HG02798 (cell line): ENCODE results near the gene CACNA1C.

Experiments
- ATAC-seq: cut with Tn5 transposase; IDR thresholded peaks from one replicate; pipeline ENCODE4 v1.9.1; 2021; ENCODE audit warnings: mild to moderate bottlenecking; ENCODE audit not compliant: unreplicated experiment, poor library complexity

CACNA1C gene

DNA sequence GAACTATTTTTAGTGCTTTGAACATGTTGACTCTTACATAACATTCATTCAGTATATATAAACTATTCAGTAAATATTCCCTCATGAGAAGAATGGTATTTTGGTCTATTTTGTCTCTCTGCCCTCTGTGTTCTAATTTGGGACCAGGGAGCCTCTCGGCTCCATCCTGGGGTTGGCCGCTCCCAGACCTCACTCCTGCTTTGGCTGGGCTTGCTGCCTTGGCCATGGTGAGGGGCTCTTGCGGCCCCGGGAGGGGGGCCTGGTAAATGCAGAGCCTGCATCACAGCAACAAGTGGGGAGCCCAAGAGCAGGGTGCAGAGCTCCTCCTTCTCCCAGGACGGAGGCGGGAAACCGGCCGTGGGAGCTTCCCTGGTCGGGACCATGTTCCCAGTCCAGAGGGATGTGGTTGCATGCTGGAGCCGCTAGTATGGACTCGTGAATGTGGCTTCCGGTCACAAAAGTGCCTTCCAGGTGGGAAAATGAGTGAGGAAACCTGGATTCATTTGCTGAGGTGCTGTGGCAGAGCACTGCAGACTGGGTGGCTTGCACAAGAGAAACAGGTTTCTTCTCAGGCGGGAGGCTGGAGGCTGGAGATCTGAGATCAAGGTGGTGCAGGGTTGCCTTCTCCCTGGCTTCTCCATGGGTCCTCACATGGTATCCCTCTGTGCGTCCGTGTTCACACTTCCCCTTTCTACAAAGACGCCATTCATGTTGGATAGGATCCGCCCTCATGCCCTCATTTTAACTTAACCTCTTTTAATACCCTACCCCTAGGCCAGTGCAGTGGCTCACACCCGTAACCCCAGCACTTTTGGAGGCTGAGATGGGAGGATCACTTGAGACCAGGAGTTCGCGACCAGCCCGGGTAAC is 250.2 kb downstream of the CACNA1C start:
- ATAC-seq, result no peak

DNA sequence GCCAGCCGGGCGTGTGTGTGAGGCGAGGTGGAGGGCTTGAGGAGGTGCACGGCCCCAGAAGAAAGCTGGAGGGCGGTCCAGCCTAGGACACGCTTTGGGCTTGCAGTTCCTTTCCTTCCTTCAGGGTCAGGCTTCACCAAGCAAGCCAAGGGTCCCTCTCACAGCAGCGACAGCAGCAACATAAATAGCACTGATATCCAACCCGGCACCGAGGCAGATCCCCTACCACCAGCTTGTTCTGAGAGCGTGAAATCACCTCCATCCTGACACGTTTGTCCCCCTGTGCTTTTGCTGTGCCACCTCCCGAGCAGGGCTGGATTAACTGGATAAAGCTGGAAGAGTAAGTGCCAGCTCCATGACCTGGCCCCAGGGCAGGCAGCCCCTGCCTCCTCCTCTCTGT is 251.4 kb downstream of the CACNA1C start:
- ATAC-seq, result no peak

DNA sequence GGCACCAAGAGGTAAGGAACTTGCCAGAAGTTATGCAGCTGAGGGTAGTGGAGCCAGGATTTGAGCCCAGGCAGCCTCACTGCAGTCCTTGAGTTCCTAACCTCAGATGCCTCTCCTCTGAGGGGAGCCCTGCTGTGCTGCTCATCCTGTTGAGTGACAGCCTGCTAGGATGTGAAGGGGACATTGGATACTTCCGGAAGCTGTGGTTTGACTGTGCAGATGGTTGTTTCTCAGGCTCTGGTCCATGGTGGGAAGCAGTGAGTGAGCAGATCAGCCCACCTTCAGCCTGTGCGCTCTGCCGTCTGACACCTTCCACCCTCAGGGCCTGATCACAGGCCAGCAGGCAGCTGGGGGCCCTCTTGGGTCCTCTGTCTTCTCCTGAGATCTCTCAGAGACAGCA is 253.2 kb downstream of the CACNA1C start:
- no peak for ATAC-seq

DNA sequence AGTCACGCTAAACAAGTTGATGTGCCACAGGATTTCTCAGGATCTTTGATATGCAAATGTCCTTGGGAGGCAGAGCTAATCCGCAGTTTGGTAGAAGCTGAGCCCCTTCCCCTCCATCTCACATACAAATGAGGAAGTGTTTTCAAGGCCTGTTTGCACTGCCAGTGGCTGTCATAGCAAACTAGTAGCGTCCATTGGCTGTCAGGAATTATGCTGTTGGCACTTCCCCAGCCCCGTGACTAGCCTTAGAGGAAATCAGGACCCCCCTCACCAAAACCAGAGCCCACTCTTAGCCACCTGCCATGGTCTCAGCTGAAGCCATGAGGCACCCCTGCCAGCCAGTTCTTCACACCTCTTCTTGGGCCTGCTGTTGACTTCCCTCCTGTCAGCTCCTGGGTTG is 253.9 kb downstream of the CACNA1C start:
- ATAC-seq, result no peak

DNA sequence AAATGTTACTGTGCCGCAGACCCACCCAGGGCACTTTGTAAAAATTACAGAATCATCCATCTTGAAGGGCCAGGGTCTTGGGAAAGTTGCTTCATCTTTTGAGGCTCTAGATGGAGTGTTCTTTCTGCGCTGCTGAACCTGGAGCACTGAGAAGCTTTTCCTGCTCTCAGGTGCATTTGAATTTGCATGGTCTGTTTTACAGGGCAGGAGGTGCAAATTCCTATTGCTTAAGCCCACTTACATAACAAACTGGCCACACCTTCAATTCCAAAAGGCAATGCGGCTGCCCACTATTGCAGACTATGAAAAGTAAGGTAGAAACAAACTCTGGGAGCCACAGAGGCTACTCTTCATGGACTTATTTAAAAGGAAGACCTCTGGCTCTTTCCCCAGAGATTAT is 254.8 kb downstream of the CACNA1C start:
- ATAC-seq, result no peak

DNA sequence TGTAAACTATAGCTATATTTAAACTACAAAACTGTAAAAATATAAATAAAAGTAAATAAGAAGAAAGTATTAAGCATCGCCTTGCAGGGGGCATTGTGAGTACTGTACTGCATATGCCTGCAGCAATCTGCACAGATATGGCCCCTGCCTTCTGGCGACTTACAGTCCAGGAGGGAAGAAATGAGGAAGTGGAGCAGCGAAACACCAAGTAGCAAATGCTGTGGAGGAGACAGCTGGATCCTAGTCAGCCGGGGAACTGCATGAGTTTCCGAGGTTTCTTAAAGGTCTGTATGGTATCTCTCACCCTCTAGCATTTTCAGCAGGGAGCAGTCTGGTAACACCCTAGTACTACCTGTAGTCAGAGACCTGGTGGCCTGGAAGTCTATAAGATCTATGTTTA is 256.9 kb downstream of the CACNA1C start:
- ATAC-seq, result no peak

DNA sequence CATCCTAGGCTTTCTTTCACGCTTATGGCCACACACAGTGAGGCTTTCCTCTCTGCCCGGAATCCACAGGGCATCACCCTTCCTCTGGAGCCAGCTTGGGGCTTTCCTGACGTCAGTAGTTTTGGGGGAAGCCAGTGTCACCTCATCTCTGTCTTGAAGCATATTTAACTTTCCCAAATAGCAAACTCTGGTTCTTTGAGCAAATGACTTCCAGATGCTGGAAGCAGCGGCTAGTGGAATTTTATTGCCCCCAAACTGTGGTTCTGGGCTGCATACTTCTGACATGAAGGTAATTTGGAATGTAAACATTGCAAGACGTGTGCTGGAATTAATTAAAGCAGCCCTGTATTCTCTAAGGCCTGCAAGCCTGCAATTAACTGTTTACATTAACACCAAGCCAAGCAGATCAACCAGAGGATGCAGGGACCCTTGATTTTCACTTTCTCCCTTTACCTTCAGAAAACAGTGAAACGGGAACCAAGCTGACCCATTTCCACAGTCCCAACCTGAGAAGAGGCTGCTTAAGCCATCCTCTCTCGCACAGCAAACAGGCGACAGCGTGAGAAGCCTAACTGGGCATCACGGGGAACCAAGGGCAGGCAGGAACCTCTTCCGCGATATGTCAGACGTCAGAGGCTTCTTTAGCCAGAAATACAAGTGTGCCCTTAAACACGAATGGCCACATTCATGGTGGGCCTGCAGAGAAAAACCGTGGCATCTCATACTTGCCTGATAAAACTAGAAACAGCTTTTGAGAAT is 258.4 kb downstream of the CACNA1C start:
- ATAC-seq, result no peak

DNA sequence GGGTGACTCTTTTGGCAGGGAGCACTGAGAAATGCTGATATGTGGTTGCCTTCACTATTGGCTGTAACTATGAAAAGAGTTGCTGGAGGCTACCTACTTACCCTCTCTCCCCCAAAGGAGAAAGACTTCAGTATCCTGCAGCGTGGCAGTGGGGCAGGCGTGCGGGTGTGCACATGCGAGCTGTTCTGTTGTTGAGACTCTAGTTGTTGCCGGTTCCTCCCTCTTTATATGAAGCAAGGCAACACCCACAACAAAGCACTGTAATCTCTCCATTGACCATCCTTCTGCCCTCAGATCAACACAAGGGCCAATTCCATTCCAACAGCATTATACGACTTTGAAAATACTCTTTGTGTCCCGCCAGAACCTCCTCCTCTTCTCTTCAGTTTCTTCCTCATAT is 259.4 kb downstream of the CACNA1C start:
- ATAC-seq, result no peak

DNA sequence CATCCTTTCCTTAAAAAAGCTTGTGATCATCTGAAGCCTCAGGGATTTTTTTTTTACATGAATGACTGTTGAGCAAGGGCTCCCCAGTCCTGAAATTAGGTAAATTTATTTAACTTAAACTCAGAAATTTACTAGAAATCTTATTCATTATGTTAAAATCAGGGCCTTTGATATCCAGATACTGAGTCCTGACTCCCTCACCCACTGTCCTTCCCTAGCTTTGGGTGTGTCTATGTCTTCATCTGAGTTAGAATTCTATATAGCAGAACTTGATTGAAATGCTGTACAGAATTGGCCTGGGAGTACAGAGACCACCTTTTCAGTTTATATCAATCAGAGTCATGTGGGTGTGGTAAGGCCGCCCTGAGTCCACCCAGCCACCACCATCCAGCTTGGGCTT is 260.0 kb downstream of the CACNA1C start:
- no peak for ATAC-seq

DNA sequence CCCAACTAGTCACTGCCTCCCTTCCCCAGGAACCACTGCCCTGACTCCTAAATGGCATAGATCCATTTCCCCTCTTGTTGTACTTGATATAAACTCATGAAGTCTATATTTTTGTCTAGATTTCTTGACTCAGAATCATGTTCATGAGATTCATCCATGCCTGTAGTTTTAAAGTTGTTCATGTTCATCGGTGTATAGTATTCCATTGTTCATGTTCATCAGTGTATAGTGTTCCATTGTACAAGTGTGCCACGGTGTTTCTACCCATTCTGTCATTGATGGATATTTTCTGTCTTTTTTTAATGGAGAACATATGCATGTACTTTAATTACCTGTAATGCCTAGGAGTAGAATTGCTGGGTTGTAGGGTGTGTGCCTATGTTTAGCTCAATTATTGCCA is 261.7 kb downstream of the CACNA1C start:
- no peak for ATAC-seq

DNA sequence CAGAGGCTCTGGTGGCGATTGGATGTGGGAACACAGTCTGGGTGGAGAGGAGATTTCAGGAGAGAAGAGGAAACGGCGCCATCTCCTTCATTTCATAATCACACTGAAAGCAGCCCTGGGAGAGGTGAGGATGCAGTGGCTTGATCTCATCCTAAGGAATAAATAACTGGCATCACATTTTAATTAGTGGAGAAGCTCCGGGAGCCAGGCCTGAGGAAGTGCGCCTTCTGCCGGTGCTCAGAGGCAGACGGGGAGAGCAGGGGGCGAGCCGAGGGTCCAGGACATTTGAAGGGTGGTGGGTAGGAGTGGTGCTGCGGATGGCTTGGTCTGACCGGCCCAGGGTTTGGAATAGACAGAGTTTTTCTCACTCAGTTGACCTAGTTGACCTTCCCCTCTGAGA is 265.0 kb downstream of the CACNA1C start:
- ATAC-seq, result no peak

DNA sequence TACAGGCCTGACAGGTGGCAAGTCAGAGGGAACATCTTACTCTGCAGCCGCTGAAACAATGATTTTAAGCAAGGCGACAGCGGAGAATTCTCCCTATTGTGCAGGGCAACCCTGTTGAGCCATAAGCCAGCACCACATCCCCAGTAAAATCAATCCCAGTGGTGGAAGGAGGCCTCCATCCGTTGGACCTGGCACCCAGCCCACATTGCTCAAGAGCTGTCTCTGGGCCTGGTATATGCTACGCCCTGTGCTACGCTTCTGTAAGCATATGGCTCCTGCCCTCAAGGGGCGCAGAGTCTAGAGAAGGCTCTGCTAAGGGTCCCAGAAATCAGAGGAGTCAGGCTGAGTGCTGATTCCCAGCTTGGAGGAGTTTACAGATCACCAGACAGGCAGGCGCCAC is 265.5 kb downstream of the CACNA1C start:
- ATAC-seq, result no peak

DNA sequence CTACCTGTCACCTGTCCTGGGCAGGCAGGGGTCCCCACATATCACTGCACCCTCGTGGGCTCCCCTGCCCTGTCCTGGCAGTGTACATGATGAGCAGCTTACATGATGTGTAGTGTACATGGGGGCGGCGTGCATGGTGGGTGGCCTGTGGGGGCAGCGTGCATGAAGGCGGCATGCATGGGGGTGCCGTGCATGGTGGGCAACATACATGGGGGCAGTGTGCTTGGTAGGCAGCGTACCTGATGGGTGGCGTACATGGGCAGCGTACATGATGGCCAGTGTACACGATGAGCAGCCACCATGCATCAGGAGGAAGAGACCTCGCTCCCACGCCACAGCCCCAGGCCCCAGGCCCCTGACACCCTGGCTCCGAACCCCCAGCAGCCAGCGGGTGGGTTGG is 266.3 kb downstream of the CACNA1C start:
- ATAC-seq, result no peak

DNA sequence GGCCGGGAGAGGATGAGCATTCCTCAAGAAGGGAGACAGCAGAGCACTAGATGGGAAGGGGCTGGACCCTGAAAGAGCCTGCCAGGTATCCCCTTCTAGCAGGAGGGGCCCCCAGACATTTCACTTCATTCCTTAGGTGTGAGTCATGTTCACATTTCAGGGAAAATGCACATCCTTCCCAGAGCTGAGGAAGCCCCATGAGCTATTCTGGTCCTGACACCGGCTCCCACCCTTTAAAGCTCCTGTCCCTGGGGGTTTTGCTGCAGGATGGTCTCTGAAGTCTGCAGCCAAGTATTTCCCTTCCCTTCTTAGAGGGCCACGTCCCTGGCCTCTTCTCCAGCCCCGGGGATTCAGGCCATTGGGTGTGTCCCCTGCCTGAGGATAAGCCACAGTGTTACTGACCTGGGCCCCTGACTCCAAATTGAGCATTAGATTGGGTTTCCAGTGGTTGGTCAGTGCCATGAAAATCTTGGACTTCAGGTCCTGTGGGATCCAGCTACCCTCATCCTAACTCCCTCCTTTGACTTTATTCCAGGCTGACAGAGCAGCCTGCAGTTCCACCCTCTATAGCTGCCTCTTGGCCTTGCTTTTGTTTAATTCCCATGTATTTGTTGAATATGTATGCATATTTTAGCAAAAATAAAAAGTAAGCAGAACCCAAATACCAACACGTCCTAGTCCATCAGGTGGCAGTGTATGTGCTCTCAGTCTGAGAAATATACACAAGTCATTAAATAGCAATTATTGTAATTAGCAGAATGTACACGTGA is 267.1 kb downstream of the CACNA1C start:
- no peak for ATAC-seq

DNA sequence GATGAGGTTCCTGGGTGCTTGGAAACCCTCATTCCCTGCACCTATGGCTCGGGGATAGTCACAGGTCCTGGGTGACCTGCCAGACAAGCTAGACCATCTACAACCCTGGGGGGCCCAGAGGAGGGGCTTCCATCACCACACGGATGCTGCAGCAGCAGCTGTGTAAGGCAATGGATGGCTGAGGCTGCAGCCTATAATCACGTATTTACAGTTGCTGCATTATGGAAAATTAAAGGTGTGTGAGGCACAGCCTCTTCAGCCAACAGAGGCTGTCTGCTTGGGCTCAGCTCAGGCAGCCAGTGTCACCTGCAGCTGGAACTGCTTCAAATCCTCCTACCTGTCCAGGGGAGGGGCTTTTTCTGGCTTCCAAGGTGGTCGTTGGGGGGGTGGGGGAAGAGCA is 268.1 kb downstream of the CACNA1C start:
- no peak for ATAC-seq

DNA sequence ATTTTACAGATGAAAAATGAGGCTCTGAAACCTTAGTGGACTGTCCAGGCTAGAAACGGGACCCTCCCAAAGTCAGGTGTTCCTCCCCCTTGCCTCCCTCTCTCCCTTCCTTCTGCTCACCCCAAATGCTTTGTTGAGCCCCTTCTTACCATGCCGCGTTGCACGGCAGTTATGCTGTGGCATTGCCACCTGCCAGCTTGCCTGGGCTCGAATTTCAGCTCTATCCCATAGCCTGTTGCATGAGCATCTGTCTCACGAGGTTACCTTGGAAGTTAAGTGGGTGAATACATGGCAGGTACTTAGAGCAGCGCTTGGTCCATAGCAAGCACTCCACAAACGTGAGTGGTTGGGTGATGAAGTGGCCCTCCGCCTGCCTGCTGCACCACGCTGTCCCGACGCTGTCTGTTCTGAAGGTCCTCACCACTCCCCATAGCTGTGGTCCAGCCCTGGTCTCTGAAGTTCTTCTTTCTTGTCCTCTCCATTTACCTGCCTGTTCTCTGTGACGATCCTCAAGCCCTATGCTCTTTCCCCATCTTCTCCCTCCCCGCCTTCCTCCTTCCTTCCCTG is 269.9 kb downstream of the CACNA1C start:
- ATAC-seq, result no peak

DNA sequence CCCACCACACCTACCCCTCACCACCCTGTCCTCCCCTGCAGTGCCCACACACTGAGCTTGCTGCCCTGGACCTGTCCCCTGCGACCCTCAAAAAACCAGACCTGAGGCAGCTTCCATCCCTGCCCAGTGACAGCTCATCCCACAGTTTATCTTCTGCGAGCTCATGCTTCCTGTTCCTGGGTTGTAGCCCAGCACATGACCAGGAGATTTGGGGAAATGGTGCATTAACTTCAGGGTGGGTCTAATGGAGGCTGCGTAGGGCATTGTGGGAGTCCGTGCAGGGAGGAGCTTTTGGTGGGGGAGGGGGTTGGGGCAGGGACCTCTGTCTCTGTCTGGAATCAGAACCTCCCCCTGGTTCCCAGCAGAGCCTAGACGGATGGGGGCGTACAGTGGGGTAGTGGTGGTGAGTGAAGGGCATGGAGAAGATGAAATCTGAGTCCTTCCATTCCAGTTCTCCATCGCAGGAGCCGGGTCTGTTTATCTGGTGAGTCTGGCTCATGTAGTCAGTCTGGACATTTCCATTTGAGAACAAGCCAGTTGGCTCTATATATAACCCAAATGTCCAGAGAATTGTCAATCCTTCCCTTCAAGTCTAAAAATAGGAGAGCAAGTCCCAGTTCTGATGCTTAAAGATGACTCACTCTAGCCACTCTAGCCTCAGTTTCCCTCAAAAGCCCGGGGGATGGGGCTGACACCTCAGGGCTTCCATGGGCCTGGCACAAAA is 270.9 kb downstream of the CACNA1C start:
- ATAC-seq, result no peak

DNA sequence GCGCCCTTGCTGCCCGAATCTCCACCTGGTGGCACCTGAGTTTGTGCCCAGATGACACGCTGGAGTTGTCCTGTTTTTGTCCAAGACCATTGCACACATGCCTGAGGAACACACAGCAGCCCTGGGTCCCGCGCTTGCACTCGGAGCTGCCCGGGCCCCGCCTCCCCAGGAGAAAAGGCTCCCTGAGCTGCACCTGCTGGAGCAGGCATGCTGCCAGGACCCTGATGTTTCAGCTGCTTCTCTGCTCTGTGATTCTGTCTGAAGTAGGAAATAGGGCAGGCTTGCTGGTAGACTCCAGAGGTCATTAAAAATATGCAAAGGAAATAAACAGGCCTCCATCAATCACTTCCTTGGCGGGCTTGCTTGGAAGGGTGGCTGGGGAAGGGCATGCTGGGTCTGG is 271.6 kb downstream of the CACNA1C start:
- ATAC-seq, result no peak

DNA sequence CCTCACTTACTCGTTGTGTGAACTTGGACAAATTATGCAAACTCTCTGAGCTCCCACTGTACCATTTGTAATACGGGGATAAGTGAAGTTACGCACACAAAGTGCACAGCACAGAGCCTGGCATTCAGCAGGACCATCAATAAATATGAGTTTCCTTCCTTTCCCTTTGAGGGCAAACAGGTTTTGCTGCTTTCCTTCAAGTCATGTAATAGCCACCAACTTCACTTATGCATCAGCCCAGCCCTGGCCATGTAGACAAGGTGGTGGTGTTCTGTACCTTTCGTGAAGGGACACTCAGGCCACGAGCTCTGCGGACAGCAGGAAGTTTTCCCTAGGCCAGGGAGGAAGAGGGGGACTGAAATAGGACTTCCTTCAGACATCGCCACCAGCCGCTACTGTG is 272.7 kb downstream of the CACNA1C start:
- ATAC-seq, result no peak

DNA sequence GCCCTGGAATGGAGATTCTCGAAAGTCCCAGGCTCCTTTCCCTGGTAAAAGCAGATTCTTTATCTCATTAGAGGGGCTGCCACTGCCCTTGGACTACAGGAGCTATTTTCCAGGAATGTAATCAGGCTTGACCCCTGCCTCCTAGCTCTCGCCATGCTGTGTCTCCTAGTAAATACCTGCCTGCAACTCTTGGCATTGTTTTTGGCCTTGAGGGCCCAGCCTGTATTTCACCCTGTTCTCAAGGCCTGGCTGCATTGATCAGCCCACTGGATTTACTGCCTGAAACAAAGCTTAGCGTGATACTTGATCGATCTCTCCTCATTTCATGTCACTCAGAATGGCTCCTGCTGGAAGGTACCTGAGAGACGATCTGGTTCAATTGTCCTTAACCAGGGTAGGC is 273.7 kb downstream of the CACNA1C start:
- ATAC-seq, result no peak
